ENCODE data around the gene SYNJ2.

Gene SYNJ2

DNA sequence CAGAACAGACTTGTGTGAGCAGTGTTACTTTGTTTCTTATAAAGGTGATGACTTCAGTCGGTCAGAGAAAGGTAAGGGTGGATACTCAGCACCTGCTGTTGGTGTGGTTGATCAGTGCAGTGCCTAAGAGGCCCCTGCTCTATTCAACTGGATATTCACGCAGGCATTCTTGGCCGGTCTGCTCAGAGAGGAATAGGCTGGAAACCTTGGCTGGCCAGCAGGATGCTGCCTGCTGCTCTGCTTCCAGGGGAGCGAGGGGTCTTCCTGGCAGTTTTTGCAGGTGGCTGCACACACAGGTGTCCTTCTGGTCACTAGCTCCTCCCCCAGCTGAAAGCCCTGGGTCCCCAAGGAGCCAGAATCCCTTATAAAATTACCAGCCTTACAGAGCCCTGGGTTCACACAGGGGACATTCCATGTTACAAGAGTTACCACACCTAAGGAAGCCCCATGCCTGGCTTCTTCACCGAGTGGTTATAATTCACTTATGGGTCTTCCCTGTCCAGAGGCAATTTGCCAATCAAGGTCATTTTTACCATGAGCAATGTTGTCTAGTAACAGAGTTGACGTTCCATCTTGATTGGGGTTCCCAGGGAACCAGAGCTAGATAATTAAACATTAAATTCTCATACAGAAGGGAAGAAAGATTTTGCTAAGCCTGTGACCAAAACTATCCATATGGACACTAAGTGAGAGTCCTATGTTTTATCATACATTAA lies 16.4 kb downstream of the SYNJ2 start:
- no peak for DNase-seq

DNA sequence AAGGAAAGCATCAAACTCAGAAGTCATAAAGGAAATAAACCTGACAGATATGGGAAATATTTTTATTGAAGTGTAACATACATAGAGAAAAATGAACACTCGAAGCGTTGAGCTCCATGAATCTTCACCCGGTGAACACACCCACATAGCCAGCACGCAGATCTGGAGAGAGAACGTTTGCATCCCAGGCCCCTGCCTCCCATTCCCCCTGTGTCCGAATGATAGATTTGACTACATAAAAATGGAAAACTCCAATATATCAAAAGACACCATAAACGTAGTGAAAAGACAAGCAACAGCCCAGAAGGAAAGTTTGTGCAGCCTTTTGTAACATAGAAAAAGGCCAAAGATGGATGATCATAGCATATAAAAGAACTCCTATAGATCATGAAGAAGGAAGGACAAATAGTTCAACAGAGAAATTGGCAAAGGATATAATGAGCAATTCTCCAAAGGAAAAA lies 17.1 kb downstream of the SYNJ2 start:
- DNase-seq: no peak

DNA sequence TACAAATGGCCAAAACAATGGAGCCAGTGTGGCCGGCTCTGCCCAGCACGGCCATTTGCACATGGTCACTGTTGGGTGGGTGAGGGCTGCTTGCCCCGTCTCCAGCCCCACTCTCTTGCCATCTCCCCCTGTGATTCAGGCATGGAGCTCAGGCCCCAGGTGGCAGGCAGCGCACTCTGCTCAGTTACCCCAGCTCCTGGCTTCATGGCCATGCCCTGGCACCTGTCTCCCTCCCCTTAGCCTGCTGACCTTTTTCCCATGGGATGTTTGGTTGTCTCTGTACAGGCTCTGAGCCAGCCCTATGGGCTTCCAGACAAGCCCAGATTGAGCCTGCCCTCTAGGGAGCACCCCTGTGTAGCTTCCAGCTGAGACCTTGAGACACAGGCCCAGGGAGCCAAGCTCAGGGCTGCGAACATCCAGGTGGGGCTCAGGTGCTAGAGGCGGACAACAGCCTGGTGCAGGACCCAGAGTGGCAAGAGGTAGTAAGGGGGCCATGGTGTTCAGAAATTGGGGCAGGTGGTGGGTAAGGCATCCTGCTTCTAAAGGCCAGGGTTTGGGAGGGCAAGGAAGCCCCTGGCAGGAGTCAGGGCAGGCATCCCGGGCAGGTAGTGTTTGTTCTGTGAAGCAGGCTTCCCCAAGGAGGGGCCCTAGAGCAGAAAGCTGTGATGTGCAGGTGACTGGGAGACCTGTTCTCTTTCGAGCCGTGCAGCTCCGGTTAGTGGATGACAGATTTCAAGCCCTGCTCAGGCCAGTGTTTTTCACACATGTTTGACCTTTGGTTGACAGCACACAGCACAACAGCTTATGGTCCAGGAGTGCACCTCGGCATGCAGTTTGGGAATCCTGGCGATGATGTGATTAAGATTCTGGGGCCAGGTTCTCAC lies 17.7 kb downstream of the SYNJ2 start:
- no peak for DNase-seq

DNA sequence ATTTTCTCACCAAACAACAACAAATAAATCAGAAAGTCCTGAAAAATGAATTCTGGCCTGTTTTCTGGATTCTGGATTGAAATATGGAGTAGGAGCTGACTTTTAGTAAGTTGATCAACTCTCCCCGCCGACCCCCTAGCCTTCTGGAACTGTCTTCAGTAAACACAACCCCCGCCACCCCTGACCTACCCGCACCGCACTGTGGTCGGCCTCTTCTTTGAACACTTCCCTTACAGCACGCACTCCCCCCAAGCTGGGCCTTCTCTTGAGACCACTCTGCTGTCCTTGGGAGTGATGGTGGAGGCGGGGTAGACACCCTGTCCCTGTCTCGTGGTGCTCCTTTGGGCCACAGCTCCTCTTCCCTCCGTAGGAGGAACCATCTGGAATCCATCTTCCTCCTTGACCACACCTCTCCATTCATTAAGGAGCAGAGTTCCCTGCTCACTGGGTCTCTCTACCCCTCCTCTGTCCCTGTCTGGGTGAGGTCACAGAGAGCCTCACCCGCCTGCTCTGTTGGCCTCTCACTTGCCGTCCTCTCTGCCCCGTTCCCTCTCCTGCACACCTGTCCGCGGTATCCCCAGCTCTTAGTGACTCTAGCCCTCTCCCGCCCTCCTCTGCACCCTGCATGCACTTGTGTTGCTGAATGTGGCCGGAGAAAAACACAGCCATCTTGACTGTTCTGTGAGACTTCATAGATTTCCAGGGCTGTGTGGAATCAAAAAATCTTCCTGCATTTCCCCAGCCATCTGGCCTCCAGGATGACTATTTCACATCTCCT lies 19.1 kb downstream of the SYNJ2 start:
- no peak for DNase-seq

DNA sequence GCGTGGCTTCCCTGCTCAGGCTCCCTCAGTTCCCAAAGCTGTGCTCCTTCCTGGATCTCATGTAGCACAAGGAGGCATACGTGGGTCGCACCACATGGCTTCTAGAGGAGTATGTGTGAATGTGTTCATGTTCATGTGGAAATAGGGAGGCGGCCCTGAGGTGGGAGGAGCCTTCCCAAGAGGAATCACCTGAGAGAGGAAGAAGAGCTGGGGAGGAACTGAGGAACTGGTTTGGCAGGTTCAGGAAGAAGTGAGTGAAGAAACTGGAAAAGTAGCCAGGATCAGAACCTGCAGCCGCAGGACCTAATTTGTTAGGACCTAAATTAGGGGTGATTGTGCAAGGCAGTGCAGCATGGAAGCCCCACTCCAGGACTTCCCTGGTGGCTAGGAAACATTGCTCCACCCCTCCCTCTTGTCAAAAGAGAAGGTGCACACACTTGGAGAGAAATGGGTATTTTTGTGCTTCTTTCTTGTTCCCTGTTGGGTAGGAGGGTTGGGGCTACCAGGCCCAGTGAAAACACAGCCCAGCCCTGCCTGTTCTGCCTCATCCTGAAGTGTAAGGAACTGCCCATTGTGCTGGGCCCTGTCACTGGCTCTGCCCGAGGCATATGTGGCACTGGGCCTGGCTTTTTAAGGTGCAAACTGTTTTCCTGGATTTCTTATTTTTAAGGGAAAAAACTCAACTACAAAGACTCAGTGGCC lies 20.7 kb downstream of the SYNJ2 start:
- DNase-seq: no peak

DNA sequence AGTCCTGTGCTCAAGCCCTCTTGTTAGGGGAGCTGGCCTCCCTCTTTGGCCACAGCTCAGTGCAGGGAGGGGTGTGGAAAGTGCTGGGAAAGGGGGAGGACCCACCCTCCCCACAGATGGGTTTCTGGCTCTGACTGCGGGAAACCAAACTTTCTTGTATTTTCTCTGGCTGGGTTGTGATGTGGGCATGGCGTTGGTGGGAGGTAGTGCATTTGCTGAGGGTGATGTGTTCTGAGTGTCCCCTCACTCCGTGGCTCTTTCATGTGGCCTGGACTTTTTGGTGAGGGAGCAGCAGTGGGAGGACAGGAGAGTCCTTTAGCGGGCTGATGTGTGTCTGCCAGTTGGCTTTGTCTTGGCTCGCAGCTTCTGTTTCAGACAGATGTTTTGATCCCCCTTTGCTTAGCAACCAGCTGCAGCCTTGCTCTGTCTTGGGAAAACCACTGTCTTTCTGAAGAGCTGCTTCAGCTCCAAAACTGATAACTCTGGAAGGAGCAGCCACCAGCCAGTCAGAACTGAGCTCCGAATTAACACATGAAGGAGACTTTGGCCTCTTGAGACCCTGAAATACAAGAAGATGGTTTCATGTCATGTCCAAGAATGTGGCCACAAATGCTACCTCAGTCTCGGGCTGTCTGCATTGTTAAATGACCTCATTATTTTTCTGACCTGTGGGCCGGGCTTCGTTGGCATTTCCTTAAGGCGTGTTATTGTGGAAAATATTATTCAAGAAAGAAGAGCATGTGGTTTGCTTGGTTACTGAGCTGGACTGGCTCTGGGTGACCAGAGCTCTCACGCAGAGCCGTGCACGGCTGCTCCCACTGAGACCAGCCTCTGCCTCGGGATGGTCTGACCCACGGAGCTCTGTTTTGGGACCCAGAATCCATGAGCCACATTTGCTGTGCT lies 21.5 kb downstream of the SYNJ2 start:
- no peak for DNase-seq

DNA sequence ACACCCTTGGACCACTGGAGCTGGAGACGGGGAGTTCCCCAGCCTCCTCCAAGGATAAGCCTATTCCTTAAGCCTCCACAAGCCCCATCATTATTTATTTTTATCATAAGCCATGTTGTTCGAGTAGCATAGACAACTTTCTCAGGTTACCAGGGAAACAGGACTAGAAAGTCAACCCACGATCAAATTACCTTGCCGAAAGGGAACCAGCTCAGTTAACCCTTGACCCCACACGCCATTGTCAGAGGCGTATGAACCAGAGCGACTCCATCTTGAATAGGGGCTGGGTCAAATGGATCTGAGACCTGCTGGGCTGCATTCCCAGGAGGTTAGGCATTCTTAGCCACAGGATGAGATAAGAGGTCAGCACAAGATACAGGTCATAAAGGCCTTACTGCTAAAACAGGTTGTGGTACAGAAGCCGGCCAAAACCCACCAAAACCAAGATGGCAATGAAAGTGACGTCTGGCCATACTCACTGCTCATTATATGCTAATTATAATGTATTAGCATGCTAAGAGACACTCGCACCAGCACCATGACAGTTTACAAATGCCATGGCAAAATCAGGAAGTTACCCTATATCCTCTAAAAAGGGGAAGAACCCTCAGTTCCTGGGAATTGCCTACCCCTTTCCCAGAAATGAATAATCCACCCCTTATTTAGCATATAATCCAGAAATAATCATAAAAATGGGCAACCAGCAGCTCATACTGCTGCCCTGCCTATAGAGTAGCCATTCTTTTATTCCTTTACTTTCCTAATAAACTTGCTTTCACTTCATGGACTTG lies 22.4 kb downstream of the SYNJ2 start:
- DNase-seq: no peak

DNA sequence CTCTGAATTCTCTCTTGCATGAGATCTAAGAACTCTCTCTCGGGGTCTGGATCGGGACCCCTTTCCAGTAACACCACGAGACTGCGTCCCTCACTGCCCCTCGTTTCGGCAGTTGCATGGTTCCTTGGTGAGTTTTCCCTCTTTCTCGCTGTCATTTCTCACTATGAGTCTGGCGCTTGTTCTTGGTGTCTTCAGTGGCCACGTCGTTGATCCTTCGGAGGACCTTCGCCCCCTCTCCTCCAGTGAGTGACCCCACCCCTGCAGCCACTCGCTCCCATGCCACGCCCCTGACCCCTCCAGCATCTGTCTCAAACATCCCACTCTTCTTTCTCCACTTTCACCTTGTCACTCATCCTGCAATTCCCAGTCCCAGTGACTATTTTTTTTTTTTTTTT lies 23.0 kb downstream of the SYNJ2 start:
- DNase-seq: no peak

DNA sequence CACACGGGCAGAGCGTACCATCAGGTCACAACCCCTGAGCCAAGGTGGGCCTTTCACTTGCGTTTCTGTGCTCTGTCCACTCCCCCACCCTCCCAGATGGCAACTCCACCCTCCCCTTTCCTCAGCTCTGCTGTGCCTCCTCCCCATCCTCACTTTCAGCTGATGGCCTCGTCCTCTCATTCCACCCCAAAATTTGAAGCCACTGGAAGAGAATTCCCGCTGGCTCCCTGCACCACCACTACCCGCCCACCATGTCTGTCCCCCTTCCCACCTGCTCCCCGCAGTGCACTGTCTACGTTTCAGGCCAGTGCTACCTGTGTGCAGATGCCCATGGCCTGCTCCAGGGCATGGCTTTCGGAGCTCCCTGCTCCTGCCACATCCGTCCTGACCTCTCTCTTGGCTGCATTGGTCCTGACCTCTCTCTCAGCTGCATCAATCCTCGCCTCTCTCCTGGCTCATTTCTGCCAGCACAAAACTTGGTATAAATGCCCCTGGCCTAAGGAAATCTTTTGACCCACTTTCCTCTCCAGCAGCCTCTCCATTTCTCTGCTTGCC lies 24.0 kb downstream of the SYNJ2 start:
- no peak for DNase-seq

DNA sequence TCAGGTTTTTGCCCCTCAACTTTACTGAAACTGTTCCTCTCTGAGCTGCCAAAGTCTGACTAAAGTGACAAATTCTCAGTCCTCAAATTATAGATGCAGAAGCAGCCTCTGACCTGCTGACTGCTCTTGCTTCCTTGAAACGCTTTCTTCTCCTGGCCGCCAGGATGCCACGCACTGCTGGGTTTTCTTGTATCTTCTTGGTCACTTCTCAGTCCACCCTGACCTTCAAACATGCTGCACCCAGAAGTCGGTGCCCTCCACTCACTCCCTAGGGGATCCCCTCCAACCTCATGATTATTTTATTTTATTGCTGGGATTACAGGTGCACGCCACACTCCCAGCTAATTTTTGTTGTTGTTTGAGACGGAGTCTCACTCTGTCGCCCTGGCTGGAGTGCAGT lies 24.7 kb downstream of the SYNJ2 start:
- no peak for DNase-seq

DNA sequence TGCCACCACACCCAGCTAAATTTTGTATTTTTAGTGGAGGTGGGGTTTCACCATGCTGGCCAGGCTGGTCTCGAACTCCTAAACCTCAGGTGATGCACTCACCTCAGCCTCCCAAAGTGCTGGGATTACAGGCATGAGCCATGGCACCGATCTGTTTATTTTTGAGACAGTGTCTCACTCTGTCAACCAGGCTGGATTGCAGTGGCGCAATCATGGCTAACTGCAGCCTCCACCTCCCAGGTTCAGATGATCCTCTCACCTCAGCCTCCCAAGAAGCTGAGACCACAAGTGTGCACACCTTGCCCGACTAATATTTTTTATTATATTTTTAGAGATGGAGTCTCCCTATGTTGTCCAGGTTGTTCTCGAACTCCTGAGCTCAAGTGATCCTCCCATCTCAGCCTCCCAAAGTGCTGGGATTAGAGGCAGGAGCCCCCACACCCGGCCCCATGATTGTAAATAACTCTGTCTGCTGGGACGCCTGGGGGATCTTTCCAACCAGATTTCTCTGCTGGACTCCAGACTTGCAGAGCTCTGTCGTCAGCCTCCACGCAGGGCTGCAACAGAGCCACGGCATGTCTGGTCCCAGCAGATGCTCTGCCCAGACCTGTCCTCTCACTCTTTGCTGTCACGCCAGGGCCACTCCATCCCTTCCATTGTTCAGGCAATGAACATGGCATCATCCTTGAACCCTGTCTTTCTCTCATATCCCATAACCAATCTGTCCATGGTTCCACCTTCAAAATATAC lies 25.3 kb downstream of the SYNJ2 start:
- no peak for DNase-seq

DNA sequence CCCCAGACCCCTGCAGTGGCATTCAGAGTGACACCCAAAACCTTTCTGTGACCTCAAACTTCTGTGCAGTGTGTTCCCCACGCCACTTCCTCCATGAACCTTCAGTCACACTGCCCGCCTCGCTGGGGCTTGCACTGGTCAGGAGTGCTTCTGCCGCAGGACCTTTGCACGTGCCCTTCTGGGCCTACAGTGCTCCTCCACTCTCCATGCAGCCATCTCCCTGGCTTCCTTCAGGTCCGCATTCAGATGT lies 27.1 kb downstream of the SYNJ2 start:
- DNase-seq: no peak

DNA sequence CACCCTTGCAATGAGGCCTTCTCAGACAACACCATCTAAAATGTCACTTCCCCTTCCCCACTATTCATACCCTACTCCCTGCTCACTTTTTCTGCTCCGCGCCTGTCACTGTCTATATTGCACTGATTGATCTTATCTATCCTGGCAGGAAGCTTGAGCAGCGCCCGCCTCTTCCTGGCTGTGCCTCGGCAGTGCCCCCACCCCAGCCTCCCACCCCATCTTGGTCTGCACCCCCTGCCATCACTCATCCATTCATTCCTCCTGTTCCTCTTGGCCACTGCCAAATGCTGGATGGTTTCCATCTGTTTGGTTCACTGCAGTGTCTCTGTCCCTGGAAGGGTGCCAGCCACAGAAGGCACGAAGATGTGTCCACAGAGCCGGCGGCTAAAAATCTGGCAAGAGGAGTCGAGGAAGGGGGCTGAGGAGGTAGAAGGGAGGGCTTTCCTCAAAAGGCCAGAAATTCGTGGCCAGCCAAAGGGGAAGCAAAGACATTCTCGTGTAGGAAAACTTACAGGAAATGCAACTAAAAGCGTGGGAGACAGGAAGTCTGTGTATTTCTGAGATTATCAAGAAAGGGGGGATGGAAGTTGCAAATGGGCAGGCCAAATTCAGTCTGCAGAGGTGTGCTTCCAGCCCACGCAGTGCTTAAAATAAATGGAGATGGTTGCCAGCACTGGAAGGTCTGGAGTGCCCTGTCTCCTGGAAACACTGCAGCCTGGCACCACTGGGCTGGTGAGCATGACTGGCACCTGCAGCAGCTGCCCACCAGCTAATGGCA lies 27.6 kb downstream of the SYNJ2 start:
- DNase-seq: no peak

DNA sequence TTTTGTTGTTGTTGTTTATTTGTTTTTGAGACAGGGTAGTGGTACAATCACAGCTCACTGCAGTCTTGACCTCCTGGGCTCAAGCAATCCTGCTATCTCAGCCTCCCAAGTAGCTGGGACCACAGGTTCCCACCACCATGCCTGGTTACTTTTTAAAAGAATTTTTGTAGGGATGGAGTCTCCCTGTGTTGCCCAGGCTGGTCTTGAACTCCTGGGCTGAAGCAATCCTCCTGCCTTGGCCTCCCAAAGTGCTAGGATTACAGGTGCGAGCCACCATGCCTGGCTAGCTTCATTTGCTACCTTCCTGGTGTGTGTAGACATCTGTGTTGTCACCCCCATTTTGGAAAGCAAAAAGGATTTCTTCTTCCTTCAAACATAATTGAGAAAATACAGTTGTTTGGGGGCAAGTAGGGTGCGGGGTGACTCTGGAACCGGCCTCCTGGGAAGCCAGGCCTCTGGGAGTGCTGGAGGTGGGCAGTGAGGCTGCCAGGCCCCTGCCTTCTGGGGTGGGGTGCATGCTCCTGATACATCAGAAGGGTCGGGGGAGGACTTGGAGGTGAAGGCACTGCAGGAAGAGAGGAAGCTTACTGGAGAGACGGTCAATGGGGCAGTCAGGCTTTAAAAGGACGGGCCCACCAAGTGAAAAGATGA lies 28.4 kb downstream of the SYNJ2 start:
- no peak for DNase-seq

DNA sequence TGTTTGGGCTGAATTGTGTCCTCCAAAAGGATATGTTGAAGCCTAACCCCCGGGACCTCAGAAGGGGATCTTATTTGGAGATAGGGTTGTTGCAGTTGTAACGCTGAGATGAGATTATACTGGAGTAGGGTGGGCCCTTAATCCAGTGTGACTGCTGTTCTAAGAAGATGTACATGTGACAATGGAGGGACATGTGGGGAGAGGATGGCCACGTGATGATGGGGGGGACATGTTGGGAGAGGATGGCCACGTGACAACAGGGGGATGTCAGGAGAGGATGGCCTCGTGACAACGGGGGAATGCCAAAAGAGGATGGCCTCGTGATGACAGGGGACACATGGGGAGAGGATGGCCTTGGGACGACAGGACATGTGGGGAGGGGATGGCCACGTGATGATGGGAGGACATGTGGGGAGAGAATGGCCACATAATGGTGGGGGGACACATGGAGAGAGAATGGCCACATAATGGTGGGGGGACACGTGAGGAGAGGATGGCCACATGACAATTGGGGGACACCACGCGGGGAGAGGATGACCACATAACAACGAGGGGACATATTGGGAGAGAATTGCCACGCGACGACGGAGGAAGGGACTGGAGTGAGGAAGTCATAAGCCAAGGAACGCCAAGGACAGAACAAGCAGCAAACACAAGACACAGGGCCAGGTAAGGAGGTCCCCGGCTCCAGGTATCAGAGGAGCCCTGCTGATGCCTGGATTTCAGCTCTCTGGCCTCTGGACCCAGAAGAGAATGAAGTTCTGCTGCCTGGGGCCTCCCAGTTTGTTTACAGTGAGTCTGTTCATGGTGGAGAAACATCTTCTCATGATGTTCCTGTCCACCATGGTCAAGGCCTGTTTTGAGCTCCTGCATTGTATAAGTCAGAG lies 29.2 kb downstream of the SYNJ2 start:
- no peak for DNase-seq

DNA sequence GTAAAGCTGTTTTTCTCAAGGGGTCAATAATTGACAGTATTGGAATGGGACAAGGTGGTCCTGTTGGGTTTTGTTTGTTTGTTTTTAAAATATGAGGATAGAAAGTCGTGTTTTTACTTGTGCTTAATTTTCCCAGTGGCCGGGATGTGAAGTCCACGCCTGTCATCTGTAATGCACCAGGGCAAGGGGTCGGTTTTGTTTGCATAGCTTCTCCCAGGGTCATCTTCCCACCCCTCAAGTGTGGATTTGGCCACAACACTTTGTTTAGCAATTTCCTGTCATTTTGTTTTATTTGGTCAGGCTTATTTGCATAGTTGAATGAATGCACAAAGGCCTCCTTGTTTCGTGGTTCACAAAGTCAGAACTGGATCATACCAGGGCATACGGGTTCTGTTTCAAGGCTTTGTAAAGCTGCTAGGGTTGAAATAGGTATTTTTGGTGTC lies 29.8 kb downstream of the SYNJ2 start:
- no peak for DNase-seq

DNA sequence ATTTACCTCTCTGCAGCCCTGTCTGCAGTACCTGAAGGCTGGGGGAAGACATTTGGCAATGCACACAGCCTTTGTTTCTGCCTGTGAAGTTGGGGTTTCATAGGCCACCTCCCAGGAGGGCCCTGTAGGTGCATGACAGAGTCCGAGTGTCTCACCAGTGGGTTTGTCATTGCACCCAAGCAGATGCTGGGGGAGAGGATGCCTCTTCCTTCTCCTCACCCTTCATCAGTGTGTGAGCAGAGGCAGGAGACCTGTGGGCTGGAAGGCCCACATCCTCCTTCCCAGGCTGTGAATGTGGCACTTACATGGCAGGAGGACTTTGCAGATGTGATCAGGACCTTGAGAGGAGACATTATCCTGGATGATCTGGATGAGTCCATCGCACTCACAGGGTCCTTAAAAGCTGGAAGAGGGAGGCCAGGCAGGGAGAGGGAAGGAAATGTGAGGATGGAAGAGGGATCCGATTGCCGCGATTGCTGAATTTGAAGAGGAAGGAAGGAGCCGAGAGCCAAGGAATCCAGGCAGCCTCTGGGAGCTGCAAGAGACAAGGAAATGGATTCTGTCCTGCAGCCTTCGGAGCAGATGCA lies 30.4 kb downstream of the SYNJ2 start:
- no peak for DNase-seq

Data from activated gamma-delta T cell (primary cell).